Measurements from ENCODE around the gene PSMG3. TPM values are rescaled to one million over a fixed set of nuclear protein-coding genes. Genes with fewer than 3 reads are reported as not detected.
A peak's percentile ranks its signal among the peaks of the same experiment; 100 is the strongest.

Gene PSMG3
- total and polyA plus RNA-seq, 2 experiments from 2014 or later: 28.3 to 84.8 TPM

DNA sequence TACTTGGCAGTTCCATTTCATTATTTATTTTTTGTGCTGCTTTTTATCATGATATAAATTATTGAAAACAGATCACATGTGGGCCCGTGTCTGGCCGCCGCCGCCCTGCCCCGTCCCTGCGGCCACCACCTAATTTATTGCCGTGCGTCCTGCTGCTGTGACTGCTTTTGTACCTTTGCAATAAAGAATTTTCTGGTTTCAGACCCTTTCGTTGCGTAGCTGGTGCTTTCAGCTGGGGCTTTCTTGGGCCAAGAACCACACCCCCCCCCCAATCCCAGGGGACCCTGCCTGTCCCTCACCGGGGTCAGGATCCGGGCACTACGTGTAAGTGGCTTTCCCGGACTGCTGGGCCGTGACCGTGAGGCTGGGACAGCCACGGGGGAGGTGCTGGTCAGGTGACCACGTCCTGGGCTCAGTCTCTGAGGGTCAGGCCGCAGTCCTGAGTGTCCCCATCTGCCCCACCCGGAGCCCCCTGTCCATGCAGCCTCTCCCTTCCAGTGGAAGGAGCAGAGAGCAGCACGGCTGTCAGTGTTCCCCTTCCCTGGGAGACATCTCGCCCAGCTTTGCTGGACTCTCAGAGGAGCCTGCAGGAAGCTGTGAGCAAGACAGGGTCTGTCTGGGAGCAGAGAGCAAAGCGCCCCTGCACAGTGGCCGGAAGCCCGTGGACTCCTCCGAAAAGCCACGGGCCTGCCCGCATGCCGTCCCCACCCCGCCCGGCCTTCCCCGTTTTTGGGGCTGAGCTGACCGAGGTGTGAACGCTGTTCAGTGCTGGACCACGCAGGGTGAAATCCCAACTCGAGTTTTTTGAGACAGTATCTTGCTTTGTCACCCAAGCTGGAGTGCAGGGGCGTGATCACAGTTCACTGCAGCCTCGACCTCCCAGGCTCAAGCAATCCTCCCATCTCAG is 26.7 kb downstream of the PSMG3 start:
- no peak for TF ChIP-seq STAT1 (IDR thresholded peaks at IDR 0.05; ENCODE audit: unreplicated experiment)
- no peaks in the 10 kb centered on the region for H3K9me2 ChIP-seq (ENCODE audit: insufficient read depth)
- H3K27ac ChIP-seq (ENCODE audit: low read depth): no peak overlapping the region
- no peak for ATAC-seq
- no peaks in the 10 kb centered on the region for H3K36me3 ChIP-seq (ENCODE audit: insufficient read depth)
- Mint-ChIP-seq H3K4me3 (no peak overlapping the region), H3K27ac (no peak overlapping the region), H3K36me3 (ENCODE audit: low read depth) (no peaks in the 10 kb centered on the region), H3K27me3 (ENCODE audit: insufficient read depth, low read depth, poor library complexity) (peaks cover 3% of the 10 kb centered on the region), H3K9me3 (no peaks in the 10 kb centered on the region), H3K4me1 (no peaks in the 10 kb centered on the region; the same call in 2 of the 3 replicates)
- no peak overlapping the region for H3K4me3 ChIP-seq
- DNase-seq (ENCODE audit: low spot score): peak; percentile 3
- H3F3A ChIP-seq (replicated peaks; ENCODE audit: low read depth): no peaks in the 10 kb centered on the region
- no peak overlapping the region for H2AFZ ChIP-seq
- H3K27me3 ChIP-seq (ENCODE audit: insufficient read depth): no peaks in the 10 kb centered on the region
- H3K79me2 ChIP-seq (replicated peaks; ENCODE audit: insufficient read depth): no peaks in the 10 kb centered on the region; the same call in 1 of the 2 replicates
- no peak overlapping the region for H3K4me2 ChIP-seq
- H3K4me1 ChIP-seq (ENCODE audit: insufficient read depth): no peaks in the 10 kb centered on the region
- H4K20me1 ChIP-seq (replicated peaks; ENCODE audit: insufficient read depth): no peaks in the 10 kb centered on the region

DNA sequence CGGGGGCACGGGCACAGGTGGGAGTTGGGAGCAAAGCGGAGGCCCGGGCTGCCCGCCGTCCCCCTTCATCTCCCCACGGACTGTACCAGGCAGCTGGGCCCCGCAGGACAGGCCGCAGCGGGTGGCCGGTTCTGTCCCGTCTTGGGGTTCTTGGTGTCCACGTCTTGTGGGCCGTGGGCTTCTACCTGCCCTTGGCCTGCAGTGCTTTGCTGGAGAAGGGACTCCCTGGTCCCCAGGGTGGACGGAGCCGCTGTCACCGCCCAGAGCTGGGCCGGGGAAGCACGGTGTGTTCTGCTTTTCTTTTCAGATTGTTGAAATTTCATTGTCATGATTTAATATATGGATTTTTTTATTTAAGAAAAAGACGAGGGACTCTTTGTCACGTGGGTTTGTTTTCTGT is 27.5 kb downstream of the PSMG3 start:
- no peaks in the 10 kb centered on the region for H3K36me3 Mint-ChIP-seq (ENCODE audit: low read depth)
- Histone ChIP-seq H2AFZ (no peak overlapping the region), H3K79me2 (replicated peaks; ENCODE audit: insufficient read depth) (peaks cover 8% of the 10 kb centered on the region), H3K4me3 (no peak overlapping the region), H3K36me3 (ENCODE audit: insufficient read depth) (no peaks in the 10 kb centered on the region), H3F3A (replicated peaks; ENCODE audit: low read depth) (no peaks in the 10 kb centered on the region), H3K4me2 (no peak overlapping the region), H4K20me1 (replicated peaks; ENCODE audit: insufficient read depth) (0 out of 2 replicates have a peak, but pooled peaks cover 3% of the 10 kb centered on the region), H3K27me3 (ENCODE audit: insufficient read depth) (no peaks in the 10 kb centered on the region), H3K4me1 (ENCODE audit: insufficient read depth) (no peaks in the 10 kb centered on the region), H3K9me2 (ENCODE audit: insufficient read depth) (no peaks in the 10 kb centered on the region), H3K27ac (ENCODE audit: low read depth) (no peak overlapping the region)
- peaks cover 6% of the 10 kb centered on the region for H3K27me3 Mint-ChIP-seq (ENCODE audit: insufficient read depth, low read depth, poor library complexity)
- ATAC-seq (no peak), DNase-seq (ENCODE audit: low spot score) (no peak)
- no peak overlapping the region for H3K27ac Mint-ChIP-seq
- peaks cover 3% of the 10 kb centered on the region for H3K4me1 Mint-ChIP-seq
- H3K4me3 Mint-ChIP-seq: no peak overlapping the region
- H3K9me3 Mint-ChIP-seq: no peaks in the 10 kb centered on the region
- TF ChIP-seq, protein P1, sequence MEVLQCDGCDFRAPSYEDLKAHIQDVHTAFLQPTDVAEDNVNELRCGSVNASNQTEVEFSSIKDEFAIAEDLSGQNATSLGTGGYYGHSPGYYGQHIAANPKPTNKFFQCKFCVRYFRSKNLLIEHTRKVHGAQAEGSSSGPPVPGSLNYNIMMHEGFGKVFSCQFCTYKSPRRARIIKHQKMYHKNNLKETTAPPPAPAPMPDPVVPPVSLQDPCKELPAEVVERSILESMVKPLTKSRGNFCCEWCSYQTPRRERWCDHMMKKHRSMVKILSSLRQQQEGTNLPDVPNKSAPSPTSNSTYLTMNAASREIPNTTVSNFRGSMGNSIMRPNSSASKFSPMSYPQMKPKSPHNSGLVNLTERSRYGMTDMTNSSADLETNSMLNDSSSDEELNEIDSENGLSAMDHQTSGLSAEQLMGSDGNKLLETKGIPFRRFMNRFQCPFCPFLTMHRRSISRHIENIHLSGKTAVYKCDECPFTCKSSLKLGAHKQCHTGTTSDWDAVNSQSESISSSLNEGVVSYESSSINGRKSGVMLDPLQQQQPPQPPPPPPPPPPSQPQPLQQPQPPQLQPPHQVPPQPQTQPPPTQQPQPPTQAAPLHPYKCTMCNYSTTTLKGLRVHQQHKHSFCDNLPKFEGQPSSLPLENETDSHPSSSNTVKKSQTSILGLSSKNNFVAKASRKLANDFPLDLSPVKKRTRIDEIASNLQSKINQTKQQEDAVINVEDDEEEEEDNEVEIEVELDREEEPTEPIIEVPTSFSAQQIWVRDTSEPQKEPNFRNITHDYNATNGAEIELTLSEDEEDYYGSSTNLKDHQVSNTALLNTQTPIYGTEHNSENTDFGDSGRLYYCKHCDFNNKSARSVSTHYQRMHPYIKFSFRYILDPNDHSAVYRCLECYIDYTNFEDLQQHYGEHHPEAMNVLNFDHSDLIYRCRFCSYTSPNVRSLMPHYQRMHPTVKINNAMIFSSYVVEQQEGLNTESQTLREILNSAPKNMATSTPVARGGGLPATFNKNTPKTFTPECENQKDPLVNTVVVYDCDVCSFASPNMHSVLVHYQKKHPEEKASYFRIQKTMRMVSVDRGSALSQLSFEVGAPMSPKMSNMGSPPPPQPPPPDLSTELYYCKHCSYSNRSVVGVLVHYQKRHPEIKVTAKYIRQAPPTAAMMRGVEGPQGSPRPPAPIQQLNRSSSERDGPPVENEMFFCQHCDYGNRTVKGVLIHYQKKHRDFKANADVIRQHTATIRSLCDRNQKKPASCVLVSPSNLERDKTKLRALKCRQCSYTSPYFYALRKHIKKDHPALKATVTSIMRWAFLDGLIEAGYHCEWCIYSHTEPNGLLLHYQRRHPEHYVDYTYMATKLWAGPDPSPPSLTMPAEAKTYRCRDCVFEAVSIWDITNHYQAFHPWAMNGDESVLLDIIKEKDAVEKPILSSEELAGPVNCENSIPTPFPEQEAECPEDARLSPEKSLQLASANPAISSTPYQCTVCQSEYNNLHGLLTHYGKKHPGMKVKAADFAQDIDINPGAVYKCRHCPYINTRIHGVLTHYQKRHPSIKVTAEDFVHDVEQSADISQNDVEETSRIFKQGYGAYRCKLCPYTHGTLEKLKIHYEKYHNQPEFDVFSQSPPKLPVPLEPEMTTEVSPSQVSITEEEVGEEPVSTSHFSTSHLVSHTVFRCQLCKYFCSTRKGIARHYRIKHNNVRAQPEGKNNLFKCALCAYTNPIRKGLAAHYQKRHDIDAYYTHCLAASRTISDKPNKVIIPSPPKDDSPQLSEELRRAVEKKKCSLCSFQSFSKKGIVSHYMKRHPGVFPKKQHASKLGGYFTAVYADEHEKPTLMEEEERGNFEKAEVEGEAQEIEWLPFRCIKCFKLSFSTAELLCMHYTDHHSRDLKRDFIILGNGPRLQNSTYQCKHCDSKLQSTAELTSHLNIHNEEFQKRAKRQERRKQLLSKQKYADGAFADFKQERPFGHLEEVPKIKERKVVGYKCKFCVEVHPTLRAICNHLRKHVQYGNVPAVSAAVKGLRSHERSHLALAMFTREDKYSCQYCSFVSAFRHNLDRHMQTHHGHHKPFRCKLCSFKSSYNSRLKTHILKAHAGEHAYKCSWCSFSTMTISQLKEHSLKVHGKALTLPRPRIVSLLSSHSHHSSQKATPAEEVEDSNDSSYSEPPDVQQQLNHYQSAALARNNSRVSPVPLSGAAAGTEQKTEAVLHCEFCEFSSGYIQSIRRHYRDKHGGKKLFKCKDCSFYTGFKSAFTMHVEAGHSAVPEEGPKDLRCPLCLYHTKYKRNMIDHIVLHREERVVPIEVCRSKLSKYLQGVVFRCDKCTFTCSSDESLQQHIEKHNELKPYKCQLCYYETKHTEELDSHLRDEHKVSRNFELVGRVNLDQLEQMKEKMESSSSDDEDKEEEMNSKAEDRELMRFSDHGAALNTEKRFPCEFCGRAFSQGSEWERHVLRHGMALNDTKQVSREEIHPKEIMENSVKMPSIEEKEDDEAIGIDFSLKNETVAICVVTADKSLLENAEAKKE (CRISPR knock-in tag; IDR thresholded peaks at IDR 0.05): no peak
- no peak for TF ChIP-seq ZNF114 (CRISPR knock-in tag; IDR thresholded peaks at IDR 0.05)
- TF ChIP-seq JUNB (IDR thresholded peaks at IDR 0.05; ENCODE audit: unreplicated experiment): no peak
- TF ChIP-seq, protein P2, sequence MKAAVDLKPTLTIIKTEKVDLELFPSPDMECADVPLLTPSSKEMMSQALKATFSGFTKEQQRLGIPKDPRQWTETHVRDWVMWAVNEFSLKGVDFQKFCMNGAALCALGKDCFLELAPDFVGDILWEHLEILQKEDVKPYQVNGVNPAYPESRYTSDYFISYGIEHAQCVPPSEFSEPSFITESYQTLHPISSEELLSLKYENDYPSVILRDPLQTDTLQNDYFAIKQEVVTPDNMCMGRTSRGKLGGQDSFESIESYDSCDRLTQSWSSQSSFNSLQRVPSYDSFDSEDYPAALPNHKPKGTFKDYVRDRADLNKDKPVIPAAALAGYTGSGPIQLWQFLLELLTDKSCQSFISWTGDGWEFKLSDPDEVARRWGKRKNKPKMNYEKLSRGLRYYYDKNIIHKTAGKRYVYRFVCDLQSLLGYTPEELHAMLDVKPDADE (IDR thresholded peaks at IDR 0.05): no peak
- no peak for TF ChIP-seq EZH2phosphoT487 (IDR thresholded peaks at IDR 0.05; ENCODE audit: unreplicated experiment)
- TF ChIP-seq EZH2 (IDR thresholded peaks at IDR 0.05; ENCODE audit: low read depth, unreplicated experiment): no peak
- TF ChIP-seq NANOG (IDR thresholded peaks at IDR 0.05; ENCODE audit: borderline replicate concordance): no peak
- no peak for TF ChIP-seq STAT1 (IDR thresholded peaks at IDR 0.05; ENCODE audit: unreplicated experiment)
- TF ChIP-seq ZNF331 (CRISPR knock-in tag; IDR thresholded peaks at IDR 0.05; ENCODE audit: low read depth): no peak
- no peak for TF ChIP-seq CTCF (conservative IDR thresholded peaks at IDR 0.05; ENCODE audit: low read depth in 2 of 2)
- TF ChIP-seq CREB1 (CRISPR knock-in tag; IDR thresholded peaks at IDR 0.05; ENCODE audit: low read depth): no peak
- TF ChIP-seq POLR2AphosphoS5 (IDR thresholded peaks at IDR 0.05; ENCODE audit: low read depth): no peak
